Measurements from ENCODE around the gene PCDHGA9. TPM values are rescaled to one million over a fixed set of nuclear protein-coding genes. Genes with fewer than 3 reads are reported as not detected.
"Not testable (repeated sequence)": the region's sequence is repeated elsewhere in the genome, so short reads cannot be mapped to it uniquely, and the experiment has no call there.

The PCDHGA9 gene
- total and polyA plus RNA-seq, 5 donors from 2014 or later: not detected

DNA sequence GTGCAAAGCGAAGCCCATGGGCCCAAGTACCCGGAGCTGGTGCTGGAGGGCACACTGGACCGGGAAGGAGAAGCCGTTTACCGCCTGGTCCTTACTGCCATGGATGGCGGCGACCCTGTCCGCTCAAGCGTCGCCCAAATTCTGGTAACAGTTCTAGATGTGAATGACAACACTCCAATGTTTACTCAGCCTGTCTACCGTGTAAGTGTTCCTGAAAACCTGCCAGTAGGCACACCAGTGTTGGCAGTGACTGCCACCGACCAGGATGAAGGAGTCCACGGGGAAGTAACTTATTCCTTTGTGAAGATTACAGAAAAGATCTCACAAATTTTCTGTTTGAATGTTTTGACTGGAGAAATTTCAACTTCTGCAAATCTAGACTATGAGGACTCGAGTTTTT lies 28.0 kb upstream of the PCDHGA9 start:
- H3K4me3 Mint-ChIP-seq: no peak overlapping the region
- H3K27ac Mint-ChIP-seq: no peak overlapping the region
- Histone ChIP-seq H3K36me3 (ENCODE audit: control insufficient read depth, insufficient read depth, low read length) (no peaks in the 10 kb centered on the region), H3K27ac (ENCODE audit: insufficient read depth, low read length, poor library complexity, severe bottlenecking) (no peak overlapping the region), H3K9me3 (ENCODE audit: control insufficient read depth in 2 of 2, low read length in 2 of 2) (peaks cover 28 to 58% of the 10 kb centered on the region in 2 experiments), H3K4me3 (ENCODE audit: low read depth, low read length) (no peak overlapping the region), H3K27me3 (ENCODE audit: control insufficient read depth, insufficient read depth, low read length) (peaks cover 34% of the 10 kb centered on the region), H3K4me1 (ENCODE audit: control insufficient read depth, insufficient read depth, low read length, poor library complexity, severe bottlenecking) (peaks cover 8% of the 10 kb centered on the region)
- peaks cover 4% of the 10 kb centered on the region for H3K36me3 Mint-ChIP-seq
- H3K4me1 Mint-ChIP-seq: peaks cover 0 to 14% (median 2%) of the 10 kb centered on the region in 4 donors
- DNase-seq (no peak), ATAC-seq (ENCODE audit: low read depth in 2 of 2) (no peak)
- peaks cover 0 to 60% (median 11%) of the 10 kb centered on the region in 7 donors for H3K9me3 Mint-ChIP-seq
- peaks cover 52% of the 10 kb centered on the region for H3K27me3 Mint-ChIP-seq

DNA sequence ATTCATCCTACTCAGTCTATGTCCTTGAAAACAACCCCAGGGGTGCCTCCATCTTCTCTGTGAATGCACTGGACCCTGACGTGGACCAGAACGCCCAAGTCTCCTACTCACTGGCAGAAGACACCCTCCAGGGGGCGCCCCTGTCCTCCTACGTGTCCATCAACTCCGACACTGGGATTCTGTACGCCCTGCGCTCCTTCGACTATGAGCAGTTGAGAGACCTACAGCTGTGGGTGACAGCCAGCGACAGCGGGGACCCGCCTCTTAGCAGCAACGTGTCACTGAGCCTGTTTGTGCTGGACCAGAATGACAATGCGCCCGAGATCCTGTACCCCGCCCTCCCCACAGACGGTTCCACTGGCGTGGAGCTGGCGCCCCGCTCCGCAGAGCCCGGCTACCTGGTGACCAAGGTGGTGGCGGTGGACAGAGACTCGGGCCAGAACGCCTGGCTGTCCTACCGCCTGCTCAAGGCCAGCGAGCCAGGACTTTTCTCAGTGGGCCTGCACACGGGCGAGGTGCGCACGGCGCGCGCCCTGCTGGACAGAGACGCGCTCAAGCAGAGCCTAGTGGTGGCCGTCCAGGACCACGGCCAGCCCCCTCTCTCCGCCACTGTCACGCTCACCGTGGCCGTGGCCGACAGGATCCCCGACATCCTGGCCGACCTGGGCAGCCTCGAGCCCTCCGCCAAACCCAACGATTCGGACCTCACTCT lies 27.0 kb upstream of the PCDHGA9 start:
- H3K27ac ChIP-seq (ENCODE audit: insufficient read depth, low read length, poor library complexity, severe bottlenecking); H3K36me3 Mint-ChIP-seq; H3K4me1 ChIP-seq (ENCODE audit: control insufficient read depth, insufficient read depth, low read length, poor library complexity, severe bottlenecking); H3K4me1 Mint-ChIP-seq; DNase-seq; H3K4me3 ChIP-seq (ENCODE audit: low read depth, low read length); H3K36me3 ChIP-seq (ENCODE audit: control insufficient read depth, insufficient read depth, low read length); H3K27ac Mint-ChIP-seq; ATAC-seq (ENCODE audit: low read depth in 2 of 2); H3K4me3 Mint-ChIP-seq: not testable (repeated sequence)
- Mint-ChIP-seq H3K9me3 (peaks cover 0 to 56% (median 7%) of the 10 kb centered on the region in 7 donors), H3K27me3 (peaks cover 46% of the 10 kb centered on the region)
- Histone ChIP-seq H3K9me3 (ENCODE audit: control insufficient read depth in 2 of 2, low read length in 2 of 2) (peaks cover 28 to 51% of the 10 kb centered on the region in 2 experiments), H3K27me3 (ENCODE audit: control insufficient read depth, insufficient read depth, low read length) (peaks cover 33% of the 10 kb centered on the region)

DNA sequence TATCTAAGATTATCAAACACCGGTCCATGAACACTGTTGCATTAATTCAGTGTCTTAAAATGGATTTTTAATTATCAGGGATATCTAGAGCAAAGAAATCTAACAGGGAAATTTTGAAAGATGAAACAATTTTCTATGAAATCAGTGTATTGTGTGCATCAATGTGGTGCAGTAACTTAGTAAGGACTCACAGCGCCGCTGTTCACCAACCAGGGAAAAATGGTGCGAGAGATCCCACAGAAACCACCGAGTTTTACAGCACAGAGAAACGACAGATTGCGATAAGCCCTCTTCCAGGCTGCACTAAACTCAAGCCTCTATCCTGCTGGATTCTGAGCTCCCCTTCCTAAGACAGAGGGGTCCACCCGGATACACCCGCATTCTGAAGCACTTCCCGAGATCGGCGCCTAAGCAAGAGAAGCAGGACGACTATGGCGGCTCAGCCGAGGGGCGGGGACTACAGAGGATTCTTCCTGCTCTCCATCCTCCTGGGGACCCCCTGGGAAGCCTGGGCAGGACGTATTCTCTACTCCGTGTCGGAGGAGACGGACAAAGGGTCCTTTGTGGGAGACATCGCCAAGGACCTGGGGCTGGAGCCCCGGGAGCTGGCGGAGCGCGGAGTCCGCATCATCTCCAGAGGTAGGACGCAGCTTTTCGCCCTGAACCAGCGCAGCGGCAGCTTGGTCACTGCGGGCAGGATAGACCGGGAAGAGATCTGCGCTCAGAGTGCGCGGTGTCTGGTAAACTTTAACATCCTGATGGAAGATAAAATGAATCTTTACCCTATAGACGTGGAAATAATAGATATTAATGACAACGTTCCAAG lies 19.9 kb upstream of the PCDHGA9 start, which contains the start of gene PCDHGA7:
Gene PCDHGA7 (plus strand): TSS at position 274 of the 826 bp plus-strand sequence. CDS start 158 bp downstream, at position 432.
- H3K4me3 ChIP-seq (ENCODE audit: low read depth, low read length): no peak within 1 kb of the TSS
- no peak for ATAC-seq (ENCODE audit: low read depth in 2 of 2)
- H3K27me3 Mint-ChIP-seq: peaks cover 66% of the 10 kb centered on the region

DNA sequence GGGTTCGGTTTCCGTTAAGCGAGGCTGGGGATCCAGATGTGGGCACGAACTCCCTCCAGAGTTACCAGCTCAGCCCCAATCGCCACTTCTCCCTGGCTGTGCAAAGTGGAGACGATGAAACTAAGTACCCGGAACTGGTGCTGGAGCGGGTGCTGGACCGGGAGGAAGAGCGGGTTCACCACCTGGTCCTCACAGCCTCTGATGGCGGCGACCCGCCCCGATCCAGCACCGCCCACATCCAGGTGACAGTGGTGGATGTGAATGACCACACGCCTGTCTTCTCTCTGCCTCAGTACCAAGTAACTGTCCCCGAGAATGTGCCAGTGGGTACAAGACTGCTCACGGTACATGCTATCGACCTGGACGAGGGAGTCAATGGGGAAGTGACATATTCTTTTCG lies 19.2 kb upstream of the PCDHGA9 start:
- Histone ChIP-seq H3K4me1 (ENCODE audit: control insufficient read depth, insufficient read depth, low read length, poor library complexity, severe bottlenecking) (no peaks in the 10 kb centered on the region), H3K4me3 (ENCODE audit: low read depth, low read length) (no peak overlapping the region), H3K9me3 (ENCODE audit: control insufficient read depth in 2 of 2, low read length in 2 of 2) (peaks cover 18 to 30% of the 10 kb centered on the region in 2 experiments), H3K27ac (ENCODE audit: insufficient read depth, low read length, poor library complexity, severe bottlenecking) (no peak overlapping the region), H3K27me3 (ENCODE audit: control insufficient read depth, insufficient read depth, low read length) (peaks cover 42% of the 10 kb centered on the region), H3K36me3 (ENCODE audit: control insufficient read depth, insufficient read depth, low read length) (no peaks in the 10 kb centered on the region)
- no peaks in the 10 kb centered on the region for H3K36me3 Mint-ChIP-seq
- ATAC-seq (ENCODE audit: low read depth in 2 of 2) (no peak), DNase-seq (no peak)
- peaks cover 0 to 49% (median 17%) of the 10 kb centered on the region in 7 donors for H3K9me3 Mint-ChIP-seq
- no peak overlapping the region for H3K27ac Mint-ChIP-seq
- no peak overlapping the region for H3K4me3 Mint-ChIP-seq
- H3K27me3 Mint-ChIP-seq: peaks cover 60% of the 10 kb centered on the region
- peaks cover 0 to 2% (median 0%) of the 10 kb centered on the region in 4 donors for H3K4me1 Mint-ChIP-seq

More for the DNA sequence above, 19.9 kb upstream of the PCDHGA9 start, which contains the start of gene PCDHGA7:
- Mint-ChIP-seq H3K4me3 (peak within 1 kb of the TSS in 3 of 4 donors; percentile 56 to 62 (median 61)), H3K9me3 (peaks cover 0 to 47% (median 17%) of the 10 kb centered on the region in 7 donors), H3K4me1 (peaks cover 0 to 2% (median 0%) of the 10 kb centered on the region in 4 donors), H3K27ac (no peak within 1 kb of the TSS), H3K36me3 (no peaks in the 10 kb centered on the region)
- H3K27me3 ChIP-seq (ENCODE audit: control insufficient read depth, insufficient read depth, low read length): peaks cover 40% of the 10 kb centered on the region
- H3K4me1 ChIP-seq (ENCODE audit: control insufficient read depth, insufficient read depth, low read length, poor library complexity, severe bottlenecking): no peaks in the 10 kb centered on the region
- H3K36me3 ChIP-seq (ENCODE audit: control insufficient read depth, insufficient read depth, low read length): no peaks in the 10 kb centered on the region
- no peak within 1 kb of the TSS for H3K27ac ChIP-seq (ENCODE audit: insufficient read depth, low read length, poor library complexity, severe bottlenecking)
- peaks cover 16 to 29% of the 10 kb centered on the region in 2 experiments for H3K9me3 ChIP-seq (ENCODE audit: control insufficient read depth in 2 of 2, low read length in 2 of 2)
- no peak for DNase-seq

DNA sequence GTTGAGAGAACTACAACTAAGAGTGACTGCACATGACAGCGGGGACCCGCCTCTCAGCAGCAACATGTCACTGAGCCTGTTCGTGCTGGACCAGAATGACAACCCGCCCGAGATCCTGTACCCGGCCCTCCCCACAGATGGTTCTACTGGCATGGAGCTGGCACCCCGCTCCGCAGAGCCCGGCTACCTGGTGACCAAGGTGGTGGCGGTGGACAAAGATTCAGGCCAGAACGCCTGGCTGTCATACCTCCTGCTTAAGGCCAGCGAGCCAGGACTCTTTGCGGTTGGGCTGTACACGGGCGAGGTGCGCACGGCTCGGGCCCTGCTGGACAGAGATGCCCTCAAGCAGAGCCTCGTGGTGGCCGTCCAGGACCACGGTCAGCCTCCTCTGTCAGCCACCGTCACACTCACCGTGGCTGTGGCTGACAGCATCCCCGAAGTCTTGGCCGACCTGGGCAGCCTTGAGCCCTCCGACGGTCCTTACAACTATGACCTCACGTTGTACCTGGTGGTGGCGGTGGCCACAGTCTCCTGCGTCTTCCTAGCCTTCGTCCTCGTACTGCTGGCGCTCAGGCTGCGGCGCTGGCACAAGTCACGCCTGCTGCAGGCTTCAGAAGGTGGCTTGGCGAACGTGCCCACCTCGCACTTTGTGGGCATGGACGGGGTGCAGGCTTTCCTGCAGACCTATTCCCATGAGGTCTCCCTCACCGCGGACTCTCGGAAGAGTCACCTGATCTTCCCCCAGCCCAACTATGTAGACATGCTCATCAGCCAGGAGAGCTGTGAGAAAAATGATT lies 17.9 kb upstream of the PCDHGA9 start:
- DNase-seq (no peak), ATAC-seq (ENCODE audit: low read depth in 2 of 2) (no peak)
- Mint-ChIP-seq H3K27ac (no peak overlapping the region), H3K4me3 (no peak overlapping the region), H3K36me3 (no peaks in the 10 kb centered on the region), H3K4me1 (peaks cover 0 to 2% (median 0%) of the 10 kb centered on the region in 4 donors), H3K27me3 (peaks cover 61% of the 10 kb centered on the region), H3K9me3 (peaks cover 0 to 50% (median 16%) of the 10 kb centered on the region in 7 donors)
- Histone ChIP-seq H3K9me3 (ENCODE audit: control insufficient read depth in 2 of 2, low read length in 2 of 2) (peaks cover 21 to 41% of the 10 kb centered on the region in 2 experiments), H3K4me1 (ENCODE audit: control insufficient read depth, insufficient read depth, low read length, poor library complexity, severe bottlenecking) (no peaks in the 10 kb centered on the region), H3K27me3 (ENCODE audit: control insufficient read depth, insufficient read depth, low read length) (peaks cover 48% of the 10 kb centered on the region), H3K36me3 (ENCODE audit: control insufficient read depth, insufficient read depth, low read length) (no peaks in the 10 kb centered on the region), H3K27ac (ENCODE audit: insufficient read depth, low read length, poor library complexity, severe bottlenecking) (no peak overlapping the region), H3K4me3 (ENCODE audit: low read depth, low read length) (no peak overlapping the region)

DNA sequence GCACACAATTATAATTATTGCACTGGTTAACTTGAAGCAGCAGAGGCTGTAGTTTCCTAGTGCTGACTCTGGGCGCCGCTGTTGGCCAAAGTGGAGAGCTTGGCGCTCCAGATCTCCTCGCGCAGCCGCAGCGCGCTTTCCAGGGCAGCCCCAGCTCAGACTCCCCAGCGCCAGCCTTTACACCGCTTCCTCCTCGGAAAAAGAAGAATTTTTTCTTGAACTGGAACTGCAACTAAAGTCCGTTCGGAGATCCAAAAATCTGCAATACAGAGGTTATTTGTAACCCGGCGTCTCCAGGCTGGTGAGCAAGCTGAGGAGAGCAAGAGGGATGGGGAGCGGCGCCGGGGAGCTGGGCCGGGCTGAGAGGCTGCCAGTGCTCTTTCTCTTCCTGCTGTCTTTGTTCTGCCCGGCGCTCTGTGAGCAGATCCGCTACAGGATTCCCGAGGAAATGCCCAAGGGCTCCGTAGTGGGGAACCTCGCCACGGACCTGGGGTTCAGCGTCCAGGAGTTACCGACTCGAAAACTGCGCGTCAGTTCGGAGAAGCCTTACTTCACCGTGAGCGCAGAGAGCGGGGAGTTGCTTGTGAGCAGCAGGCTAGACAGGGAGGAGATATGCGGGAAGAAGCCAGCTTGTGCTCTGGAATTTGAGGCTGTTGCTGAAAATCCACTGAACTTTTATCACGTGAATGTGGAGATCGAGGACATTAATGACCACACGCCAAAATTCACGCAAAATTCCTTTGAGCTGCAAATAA lies 14.8 kb upstream of the PCDHGA9 start, which contains the start of gene PCDHGB4:
Gene PCDHGB4 (plus strand): TSS at position 142 of the 755 bp plus-strand sequence. CDS start 187 bp downstream, at position 329.
- not testable (repeated sequence) for H3K4me3 Mint-ChIP-seq; H3K4me3 ChIP-seq (ENCODE audit: low read depth, low read length); H3K36me3 ChIP-seq (ENCODE audit: control insufficient read depth, insufficient read depth, low read length); H3K27ac ChIP-seq (ENCODE audit: insufficient read depth, low read length, poor library complexity, severe bottlenecking); H3K4me1 ChIP-seq (ENCODE audit: control insufficient read depth, insufficient read depth, low read length, poor library complexity, severe bottlenecking); H3K4me1 Mint-ChIP-seq; DNase-seq; H3K36me3 Mint-ChIP-seq
- peak within 1 kb of the TSS in 1 of 3 donors; percentile 49 for H3K27ac Mint-ChIP-seq
- ATAC-seq (ENCODE audit: low read depth in 2 of 2): peak in 1 of 2 donors; percentile 34
- peaks cover 46% of the 10 kb centered on the region for H3K27me3 ChIP-seq (ENCODE audit: control insufficient read depth, insufficient read depth, low read length)
- peaks cover 20 to 48% of the 10 kb centered on the region in 2 experiments for H3K9me3 ChIP-seq (ENCODE audit: control insufficient read depth in 2 of 2, low read length in 2 of 2)
- peaks cover 0 to 59% (median 18%) of the 10 kb centered on the region in 7 donors for H3K9me3 Mint-ChIP-seq
- H3K27me3 Mint-ChIP-seq: peaks cover 65% of the 10 kb centered on the region
